T-cell (primary cell): ENCODE results near the gene FAM83E. TPM values are rescaled to one million over a fixed set of nuclear protein-coding genes. Genes with fewer than 3 reads are reported as not detected.

ENCODE experiments used
- ATAC-seq, 4 experiments: fragments of 200-7000 bp in 3 of 4; fragments of 150-1000 bp in 1 of 4; cut with Tn5 transposase; replicated peaks in 1 of 4; 1 replicate in 3 of 4; 2 replicates in 1 of 4; pipeline ENCODE4 v1.10.0; 2021; ENCODE audit warnings: moderate library complexity in 3 of 4, mild to moderate bottlenecking in 2 of 4, moderate number of reproducible peaks in 1 of 4
- CTCF ChIA-PET, 2 donors: fragments of 300-600 bp; sonication (Branson Sonifier 250); formaldehyde crosslinking; loops; one replicate each; lab custom pipeline; 2022; ENCODE audit warnings: antibody characterized with exemption in 2 of 2; lab: Charles Lee
- POLR2A ChIA-PET, 2 donors: fragments of 300-600 bp; sonication (Branson Sonifier 250); formaldehyde crosslinking; loops; one replicate each; lab custom pipeline; 2022; ENCODE audit warnings: antibody characterized with exemption in 2 of 2; lab: Charles Lee
- DNase-seq, 35 experiments: peaks; one replicate each; pipeline versions ENCODE4 v3.0.0 to v3.0.0-alpha.2; 2013 to 2023
- H3K27ac ChIP-seq: one replicate; pipeline ENCODE4 v1.5.1; 2013; ENCODE audit warnings: low read length
- H3K27me3 ChIP-seq, 2 experiments: replicated peaks in 1 of 2; 1 replicate in 1 of 2; 2 replicates in 1 of 2; pipeline versions ENCODE4 v1.6.1 to v1.7.0; 2013; ENCODE audit warnings: low read length in 1 of 2, mixed read lengths in 1 of 2; ENCODE audit not compliant: control insufficient read depth in 2 of 2, insufficient read depth in 2 of 2; ENCODE audit errors: extremely low read depth in 1 of 2
- H3K36me3 ChIP-seq, 2 donors: 1 replicate in 1 of 2; 2 replicates in 1 of 2; pipeline versions ENCODE4 v1.6.1 to v1.7.0; 2013; ENCODE audit warnings: low read length in 1 of 2; ENCODE audit not compliant: control insufficient read depth in 2 of 2, insufficient read depth in 1 of 2; ENCODE audit errors: extremely low read depth in 1 of 2
- H3K4me1 ChIP-seq, 2 experiments: 1 replicate in 1 of 2; 2 replicates in 1 of 2; pipeline versions ENCODE4 v1.6.1 to v1.7.0; 2013; ENCODE audit warnings: low read length in 2 of 2, mixed read lengths in 1 of 2; ENCODE audit not compliant: insufficient read depth in 2 of 2, control insufficient read depth in 1 of 2; ENCODE audit errors: extremely low read depth in 1 of 2
- H3K4me3 ChIP-seq, 2 donors: 1 replicate in 1 of 2; 2 replicates in 1 of 2; pipeline versions ENCODE4 v1.5.1 to v1.7.0; 2013; ENCODE audit warnings: mild to moderate bottlenecking in 2 of 2, low read length in 1 of 2, moderate library complexity in 1 of 2; ENCODE audit not compliant: control insufficient read depth in 1 of 2; ENCODE audit errors: extremely low read depth in 1 of 2
- H3K9me3 ChIP-seq: 2 replicates; pipeline ENCODE4 v1.7.0; 2013
- H3K27ac Mint-ChIP-seq, 2 donors: one replicate each; pipeline ENCODE4 v1.8.0; 2020 to 2021; ENCODE audit warnings: mild to moderate bottlenecking in 2 of 2, mixed read lengths in 2 of 2
- H3K27me3 Mint-ChIP-seq, 2 donors: one replicate each; pipeline ENCODE4 v1.8.0; 2021 to 2022; ENCODE audit warnings: mixed read lengths in 2 of 2
- H3K36me3 Mint-ChIP-seq: one replicate; pipeline ENCODE4 v1.8.0; 2021; ENCODE audit warnings: mixed read lengths
- H3K4me1 Mint-ChIP-seq, 3 donors: one replicate each; pipeline ENCODE4 v1.8.0; 2020 to 2022; ENCODE audit warnings: mixed read lengths in 3 of 3, mild to moderate bottlenecking in 1 of 3
- H3K4me3 Mint-ChIP-seq, 3 donors: one replicate each; pipeline ENCODE4 v1.8.0; 2020 to 2022; ENCODE audit warnings: mild to moderate bottlenecking in 3 of 3, mixed read lengths in 3 of 3, moderate library complexity in 3 of 3
- H3K9me3 Mint-ChIP-seq, 3 donors: one replicate each; pipeline ENCODE4 v1.8.0; 2020 to 2022; ENCODE audit warnings: mixed read lengths in 3 of 3
- WGBS: methylation state at CpG from one replicate; pipeline ENCODE4 v1.1.5; 2013; ENCODE audit warnings: missing lambda C conversion rate; ENCODE audit not compliant: insufficient coverage; 5-methylcytosine and 5-hydroxymethylcytosine counted together
- total RNA-seq, 35 experiments: library from RNA in 6 of 35; stranded (reverse) in 6 of 35; fragments of 120-200 nt in 1 of 35; gene quantifications; one replicate each; pipeline versions ENCODE4 v1.2.1 to v1.2.4 and lab custom pipeline; 2013 to 2026

The FAM83E gene
- total RNA-seq, 5 donors from 2014 or later (not counting 1 experiment from before 2014, with no cell fraction given), result 2.3 to 3.0 (median 2.7) TPM; not detected in 1

GRCh38 chr19:48595833-48596232 is 19.0 kb downstream of the FAM83E start:
- Mint-ChIP-seq H3K36me3 (no peaks in the 10 kb centered on the region), H3K4me1 (peaks cover 0 to 27% (median 9%) of the 10 kb centered on the region in 3 donors), H3K27me3 (no peaks in the 10 kb centered on the region), H3K9me3 (no peaks in the 10 kb centered on the region), H3K27ac (peak overlapping the region; percentile 44 to 86), H3K4me3 (peak overlapping the region in 2 of 3 donors; percentile 45 to 70)
- H3K27me3 ChIP-seq, result peaks cover 0 to 17% of the 10 kb centered on the region in 2 experiments
- H3K27ac ChIP-seq, result peak overlapping the region; percentile 75
- DNase-seq (no peak), ATAC-seq (no peak)
- ChIA-PET CTCF (interaction anchor here in 1 of 2 donors (0.6 to 1.8 kb wide), 4 partner anchors 12 to 1352 kb away, joined by 3 to 7 read pairs (median 4); no protein-coding TSS in a partner anchor), POLR2A (interaction anchor here in 1 of 2 donors (0.6 kb wide), 1 partner anchor 90 kb away, joined by 5 read pairs; no protein-coding TSS in a partner anchor)
- 91% methylated on average over 6 of the region's 6 CpGs for WGBS
- peak overlapping the region in 1 of 2 donors; percentile 44 for H3K4me3 ChIP-seq
- no peaks in the 10 kb centered on the region for H3K36me3 ChIP-seq
- H3K9me3 ChIP-seq, result no peaks in the 10 kb centered on the region
- peaks cover 0 to 28% of the 10 kb centered on the region in 2 experiments for H3K4me1 ChIP-seq

DNA sequence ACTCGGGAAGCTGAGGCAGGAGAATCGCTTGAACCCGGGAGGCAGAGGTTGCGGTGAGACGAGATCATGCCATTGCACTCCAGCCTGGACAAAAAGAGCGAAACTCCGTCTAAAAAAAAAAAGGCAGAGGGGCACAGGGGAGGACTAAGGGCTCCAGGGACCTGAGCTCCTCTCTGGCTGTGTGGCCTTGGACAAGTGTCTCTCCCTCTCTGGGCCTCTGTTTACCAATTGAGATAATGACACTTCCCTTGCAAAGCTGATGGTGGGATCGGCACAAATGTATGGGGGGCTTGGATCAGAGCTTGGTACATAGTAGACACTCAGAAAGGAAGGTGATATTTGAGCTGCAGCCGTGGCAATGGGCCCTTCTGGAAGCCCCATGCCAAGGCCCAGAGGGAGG is 19.7 kb downstream of the FAM83E start:
- Mint-ChIP-seq H3K27me3 (peaks cover 0 to 2% of the 10 kb centered on the region in 2 donors), H3K9me3 (no peaks in the 10 kb centered on the region), H3K4me1 (peaks cover 0 to 27% (median 9%) of the 10 kb centered on the region in 3 donors), H3K36me3 (no peaks in the 10 kb centered on the region), H3K4me3 (peak overlapping the region; percentile 0 to 68 (median 21)), H3K27ac (peak overlapping the region in 1 of 2 donors; percentile 86)
- Histone ChIP-seq H3K4me3 (no peak overlapping the region), H3K9me3 (no peaks in the 10 kb centered on the region), H3K36me3 (no peaks in the 10 kb centered on the region), H3K4me1 (peaks cover 0 to 28% of the 10 kb centered on the region in 2 experiments), H3K27me3 (peaks cover 0 to 19% of the 10 kb centered on the region in 2 experiments), H3K27ac (no peak overlapping the region)
- ChIA-PET CTCF (interaction anchor here in 1 of 2 donors (0.6 to 1.8 kb wide), 3 partner anchors 11 to 1351 kb away, joined by 3 to 7 read pairs (median 6); no protein-coding TSS in a partner anchor), POLR2A (interaction anchor here in 1 of 2 donors (0.6 kb wide), 1 partner anchor 89 kb away, joined by 5 read pairs; no protein-coding TSS in a partner anchor)
- no peak for ATAC-seq
- no peak for DNase-seq
- WGBS, result 83% methylated on average over 8 of the region's 9 CpGs

DNA sequence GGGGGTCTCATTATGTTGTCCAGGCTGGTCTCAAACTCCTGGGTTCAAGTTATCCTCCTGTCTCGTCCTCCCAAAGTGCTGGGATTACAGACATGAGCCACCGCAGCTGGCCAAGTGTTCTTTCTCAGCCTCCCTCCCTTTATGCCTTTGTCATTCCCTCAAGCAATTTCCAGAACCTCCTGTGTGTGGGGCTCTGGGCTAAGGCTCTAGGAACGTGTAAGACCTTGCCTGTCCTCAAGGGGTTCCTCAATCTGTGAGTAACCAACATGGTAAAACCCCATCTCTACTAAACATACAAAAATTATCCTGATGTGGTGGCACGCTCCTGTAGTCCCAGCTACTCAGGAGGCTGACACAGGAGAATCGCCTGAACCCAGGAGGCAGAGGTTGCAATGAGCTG is 23.9 kb downstream of the FAM83E start:
- no peaks in the 10 kb centered on the region for H3K36me3 ChIP-seq
- no peaks in the 10 kb centered on the region for H3K9me3 ChIP-seq
- H3K36me3 Mint-ChIP-seq, result no peaks in the 10 kb centered on the region
- H3K9me3 Mint-ChIP-seq, result no peaks in the 10 kb centered on the region
- 86% methylated on average over 5 of the region's 5 CpGs for WGBS
- POLR2A ChIA-PET, result no interaction called here
- H3K27me3 ChIP-seq, result peaks cover 0 to 16% of the 10 kb centered on the region in 2 experiments
- peaks cover 10 to 25% (median 13%) of the 10 kb centered on the region in 3 donors for H3K4me1 Mint-ChIP-seq
- peaks cover 2 to 3% of the 10 kb centered on the region in 2 donors for H3K27me3 Mint-ChIP-seq
- no peak overlapping the region for H3K27ac ChIP-seq
- ATAC-seq, result no peak
- DNase-seq, result no peak
- H3K27ac Mint-ChIP-seq, result peak overlapping the region in 1 of 2 donors; percentile 31
- no peak overlapping the region for H3K4me3 ChIP-seq
- CTCF ChIA-PET, result no interaction called here
- H3K4me1 ChIP-seq, result peaks cover 0 to 19% of the 10 kb centered on the region in 2 experiments
- H3K4me3 Mint-ChIP-seq, result no peak overlapping the region

DNA sequence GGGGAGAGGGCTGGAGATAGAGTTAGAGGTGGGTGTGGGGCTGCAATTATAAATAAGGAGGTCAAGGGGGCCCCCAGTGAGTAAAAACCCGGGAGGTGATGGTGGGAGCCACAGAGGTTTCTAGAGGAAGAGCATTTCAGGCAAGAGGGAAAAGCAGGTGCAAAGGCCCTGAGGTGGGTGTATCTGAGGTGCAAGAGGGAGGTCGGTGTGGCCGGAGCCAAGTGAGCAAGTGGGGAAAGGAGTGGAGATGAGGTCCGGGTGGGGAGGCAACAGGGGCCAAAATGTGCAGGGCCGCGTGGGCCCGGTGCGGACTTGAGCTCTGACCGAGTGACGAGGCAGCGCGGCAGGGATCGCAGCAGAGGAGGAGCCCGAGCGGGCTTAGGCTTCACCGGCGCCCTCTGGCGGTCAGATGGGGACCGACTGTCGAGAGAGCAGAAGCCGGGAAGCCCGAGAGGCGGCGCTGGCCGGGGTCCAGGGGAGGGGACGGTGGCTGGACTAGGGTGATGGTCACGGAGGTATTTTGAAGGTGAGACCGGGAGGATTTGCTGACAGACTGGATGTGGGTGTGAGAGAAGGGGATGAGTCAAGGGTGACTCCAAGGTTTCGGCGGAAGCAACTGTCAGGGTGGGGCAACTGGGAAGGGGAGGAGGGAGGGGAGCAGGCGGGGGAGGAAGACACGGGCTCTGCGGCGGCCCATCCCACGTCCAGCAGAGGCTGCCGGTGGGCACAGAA is 26.0 kb downstream of the FAM83E start:
- WGBS, result 5% methylated on average over 35 of the region's 36 CpGs
- Histone ChIP-seq H3K27ac (peak overlapping the region; percentile 34), H3K36me3 (no peaks in the 10 kb centered on the region), H3K4me1 (peaks cover 0 to 20% of the 10 kb centered on the region in 2 experiments), H3K27me3 (peaks cover 0 to 16% of the 10 kb centered on the region in 2 experiments), H3K4me3 (peak overlapping the region in 1 of 2 donors; percentile 45), H3K9me3 (no peaks in the 10 kb centered on the region)
- no peaks in the 10 kb centered on the region for H3K9me3 Mint-ChIP-seq
- H3K27me3 Mint-ChIP-seq, result peaks cover 2 to 7% of the 10 kb centered on the region in 2 donors
- DNase-seq (peak; percentile 53 to 92 (median 83)), ATAC-seq (peak; percentile 84 to 92 (median 89))
- H3K36me3 Mint-ChIP-seq, result no peaks in the 10 kb centered on the region
- ChIA-PET POLR2A (no interaction called here), CTCF (interaction anchor here in 1 of 2 donors (0.8 to 1.5 kb wide), 2 partner anchors 83 to 99 kb away, joined by 4 to 6 read pairs; no protein-coding TSS in a partner anchor)
- peaks cover 14 to 24% (median 14%) of the 10 kb centered on the region in 3 donors for H3K4me1 Mint-ChIP-seq
- H3K27ac Mint-ChIP-seq, result peak overlapping the region; percentile 20 to 26
- peak overlapping the region; percentile 60 to 75 (median 66) for H3K4me3 Mint-ChIP-seq

GRCh38 chr19:48587387-48587786 is 27.5 kb downstream of the FAM83E start:
- POLR2A ChIA-PET, result no interaction called here
- CTCF ChIA-PET, result interaction anchor here (0.7 to 1.4 kb wide), 4 partner anchors 54 to 253 kb away, joined by 4 to 6 read pairs (median 4); no protein-coding TSS in a partner anchor
- H3K4me3 Mint-ChIP-seq, result no peak overlapping the region
- no peaks in the 10 kb centered on the region for H3K9me3 ChIP-seq
- no peak overlapping the region for H3K27ac ChIP-seq
- no peak for DNase-seq
- H3K4me3 ChIP-seq, result no peak overlapping the region
- no CpG with 5 or more reads among the region's 3 CpGs for WGBS
- peaks cover 2 to 7% of the 10 kb centered on the region in 2 donors for H3K27me3 Mint-ChIP-seq
- H3K4me1 Mint-ChIP-seq, result peaks cover 14 to 19% (median 14%) of the 10 kb centered on the region in 3 donors
- H3K36me3 ChIP-seq, result no peaks in the 10 kb centered on the region
- ATAC-seq, result no peak
- peaks cover 0 to 16% of the 10 kb centered on the region in 2 experiments for H3K4me1 ChIP-seq
- H3K27me3 ChIP-seq, result peaks cover 0 to 16% of the 10 kb centered on the region in 2 experiments
- no peak overlapping the region for H3K27ac Mint-ChIP-seq
- no peaks in the 10 kb centered on the region for H3K9me3 Mint-ChIP-seq
- no peaks in the 10 kb centered on the region for H3K36me3 Mint-ChIP-seq

DNA sequence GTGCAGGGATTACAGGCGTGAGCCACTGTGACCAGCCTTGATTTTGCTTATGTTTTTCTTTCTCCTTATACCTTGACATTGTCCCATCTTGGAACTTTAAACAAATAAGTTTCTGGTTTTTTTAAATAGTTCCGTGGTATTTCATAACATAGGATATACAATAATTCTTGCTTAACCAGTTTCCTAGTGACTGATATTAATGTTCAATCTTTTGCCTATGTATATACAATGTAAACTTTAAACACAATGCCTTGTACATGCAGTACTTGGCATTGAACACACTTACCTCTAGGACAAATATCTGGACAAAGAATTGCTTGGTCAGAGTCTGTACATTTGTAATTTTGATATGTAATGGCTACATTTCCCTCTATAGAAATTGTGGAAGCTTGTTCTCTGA is 32.7 kb downstream of the FAM83E start:
- H3K27ac Mint-ChIP-seq, result no peak overlapping the region
- H3K27me3 Mint-ChIP-seq, result peaks cover 0 to 8% of the 10 kb centered on the region in 2 donors
- peaks cover 0 to 2% of the 10 kb centered on the region in 2 donors for H3K36me3 ChIP-seq
- H3K4me1 Mint-ChIP-seq, result peaks cover 4 to 5% (median 5%) of the 10 kb centered on the region in 3 donors
- WGBS, result no CpG with 5 or more reads among the region's 2 CpGs
- ChIA-PET CTCF (no interaction called here), POLR2A (no interaction called here)
- H3K9me3 ChIP-seq, result no peaks in the 10 kb centered on the region
- ATAC-seq (no peak), DNase-seq (no peak)
- no peaks in the 10 kb centered on the region for H3K36me3 Mint-ChIP-seq
- H3K27me3 ChIP-seq, result peaks cover 0 to 10% of the 10 kb centered on the region in 2 experiments
- H3K4me1 ChIP-seq, result peaks cover 0 to 6% of the 10 kb centered on the region in 2 experiments
- H3K4me3 ChIP-seq, result no peak overlapping the region
- H3K4me3 Mint-ChIP-seq, result no peak overlapping the region
- H3K9me3 Mint-ChIP-seq, result no peaks in the 10 kb centered on the region
- no peak overlapping the region for H3K27ac ChIP-seq
